Neural progenitor cell (in vitro differentiated cells): Measurements from ENCODE around the gene ABHD2. TPM values are rescaled to one million over a fixed set of nuclear protein-coding genes. Genes with fewer than 3 reads are reported as not detected.
"Not testable (repeated sequence)": the region's sequence is repeated elsewhere in the genome, so short reads cannot be mapped to it uniquely, and the experiment has no call there.

Source experiments
- DNase-seq: peaks from one replicate; pipeline ENCODE4 v3.0.0-alpha.2; 2016; ENCODE audit warnings: low spot score
- H2AFZ ChIP-seq: fragments of 200-600 bp; sonication (generic); replicated peaks from 2 replicates; pipeline ENCODE4 v1.6.1; 2016; ENCODE audit warnings: antibody characterized with exemption
- H3F3A ChIP-seq: fragments of 200-600 bp; sonication (generic); 2 replicates; pipeline ENCODE4 v1.6.1; 2016; ENCODE audit warnings: antibody characterized with exemption, low read depth
- H3K27ac ChIP-seq: fragments of 200-600 bp; sonication (generic); 2 replicates; pipeline ENCODE4 v1.5.1; 2016; ENCODE audit warnings: mild to moderate bottlenecking
- H3K27me3 ChIP-seq: fragments of 200-600 bp; sonication (generic); 2 replicates; pipeline ENCODE4 v1.6.1; 2016; ENCODE audit warnings: mild to moderate bottlenecking, moderate library complexity
- H3K36me3 ChIP-seq: fragments of 200-600 bp; sonication (generic); 2 replicates; pipeline ENCODE4 v1.5.1; 2016
- H3K4me1 ChIP-seq: fragments of 200-600 bp; sonication (generic); 2 replicates; pipeline ENCODE4 v1.6.1; 2016; ENCODE audit warnings: mixed run types
- H3K4me2 ChIP-seq: fragments of 200-600 bp; sonication (generic); 2 replicates; pipeline ENCODE4 v1.6.1; 2016
- H3K4me3 ChIP-seq: fragments of 200-600 bp; sonication (generic); 2 replicates; pipeline ENCODE4 v1.5.1; 2016
- H3K79me2 ChIP-seq: fragments of 200-600 bp; sonication (generic); 2 replicates; pipeline ENCODE4 v1.6.1; 2016; ENCODE audit warnings: low read depth
- H3K9ac ChIP-seq: fragments of 200-600 bp; sonication (generic); 2 replicates; pipeline ENCODE4 v1.6.1; 2016
- H3K9me3 ChIP-seq: fragments of 200-600 bp; sonication (generic); 2 replicates; pipeline ENCODE4 v1.5.1; 2016; ENCODE audit warnings: low read depth
- H4K20me1 ChIP-seq: fragments of 200-600 bp; sonication (generic); 2 replicates; pipeline ENCODE4 v1.6.1; 2016; ENCODE audit warnings: low read depth
- H3K27ac Mint-ChIP-seq: 3 replicates; pipeline ENCODE4 v1.8.0; 2021; ENCODE audit warnings: mixed read lengths
- H3K27me3 Mint-ChIP-seq: 2 replicates; pipeline ENCODE4 v1.8.0; 2022; ENCODE audit warnings: low read depth, mild to moderate bottlenecking, inconsistent platforms, moderate library complexity, mixed read lengths; ENCODE audit not compliant: insufficient read depth
- H3K36me3 Mint-ChIP-seq: 3 replicates; pipeline ENCODE4 v1.8.0; 2021; ENCODE audit warnings: mixed read lengths
- H3K4me1 Mint-ChIP-seq: 3 replicates; pipeline ENCODE4 v1.8.0; 2021; ENCODE audit warnings: mixed read lengths
- H3K4me3 Mint-ChIP-seq: 3 replicates; pipeline ENCODE4 v1.8.0; 2021; ENCODE audit warnings: mild to moderate bottlenecking, moderate library complexity, mixed read lengths
- H3K9me3 Mint-ChIP-seq: 3 replicates; pipeline ENCODE4 v1.8.0; 2020; ENCODE audit warnings: mixed read lengths
- EZH2 ChIP-seq: fragments of 200-600 bp; sonication (generic); IDR thresholded peaks from 2 replicates; pipeline ENCODE4 v1.6.1; 2017; ENCODE audit warnings: antibody characterized with exemption, mild to moderate bottlenecking, moderate library complexity
- EZH2phosphoT487 ChIP-seq: fragments of 200-600 bp; sonication (generic); IDR thresholded peaks from 2 replicates; pipeline ENCODE4 v1.6.1; 2017; ENCODE audit warnings: antibody characterized with exemption
- small RNA-seq: library from RNA; depleted of rRNA; stranded (forward); fragments of <200 nt; gene quantifications from one replicate; pipeline ENCODE3, GENCODE V24; 2015
- total RNA-seq: library from RNA; depleted of rRNA; stranded (reverse); fragments of >200 nt; gene quantifications from 2 replicates; pipeline ENCODE4 v1.2.3, GENCODE V29; 2015; ENCODE audit warnings: low replicate concordance
- TF ChIP-seq, protein P1 (sequence below): fragments of 200-600 bp; sonication (generic); IDR thresholded peaks from 2 replicates; pipeline ENCODE4 v1.5.1; 2017; ENCODE audit warnings: antibody characterized with exemption, mild to moderate bottlenecking

Gene ABHD2
- total RNA-seq, 1 donor from 2014 or later = 10.9 TPM

GRCh38 chr15:89248584-89248983 is 160.3 kb downstream of the ABHD2 start:
- Histone ChIP-seq H3K79me2 (peaks cover 64% of the 10 kb centered on the region), H3K27me3 (no peaks in the 10 kb centered on the region), H2AFZ (no peak overlapping the region), H3K4me2 (no peak overlapping the region), H3K9me3 (no peaks in the 10 kb centered on the region), H4K20me1 (peaks cover 10% of the 10 kb centered on the region), H3F3A (no peaks in the 10 kb centered on the region), H3K4me3 (no peak overlapping the region), H3K27ac (no peak overlapping the region), H3K9ac (no peak overlapping the region), H3K36me3 (peaks cover 40% of the 10 kb centered on the region), H3K4me1 (peaks cover 12% of the 10 kb centered on the region)
- Mint-ChIP-seq H3K27ac (no peak overlapping the region), H3K4me3 (no peak overlapping the region), H3K4me1 (peaks cover 17% of the 10 kb centered on the region), H3K27me3 (no peaks in the 10 kb centered on the region), H3K36me3 (peaks cover 46% of the 10 kb centered on the region), H3K9me3 (peaks cover 2% of the 10 kb centered on the region)
- no peak for DNase-seq
- no peak for TF ChIP-seq EZH2phosphoT487
- TF ChIP-seq, protein P1, sequence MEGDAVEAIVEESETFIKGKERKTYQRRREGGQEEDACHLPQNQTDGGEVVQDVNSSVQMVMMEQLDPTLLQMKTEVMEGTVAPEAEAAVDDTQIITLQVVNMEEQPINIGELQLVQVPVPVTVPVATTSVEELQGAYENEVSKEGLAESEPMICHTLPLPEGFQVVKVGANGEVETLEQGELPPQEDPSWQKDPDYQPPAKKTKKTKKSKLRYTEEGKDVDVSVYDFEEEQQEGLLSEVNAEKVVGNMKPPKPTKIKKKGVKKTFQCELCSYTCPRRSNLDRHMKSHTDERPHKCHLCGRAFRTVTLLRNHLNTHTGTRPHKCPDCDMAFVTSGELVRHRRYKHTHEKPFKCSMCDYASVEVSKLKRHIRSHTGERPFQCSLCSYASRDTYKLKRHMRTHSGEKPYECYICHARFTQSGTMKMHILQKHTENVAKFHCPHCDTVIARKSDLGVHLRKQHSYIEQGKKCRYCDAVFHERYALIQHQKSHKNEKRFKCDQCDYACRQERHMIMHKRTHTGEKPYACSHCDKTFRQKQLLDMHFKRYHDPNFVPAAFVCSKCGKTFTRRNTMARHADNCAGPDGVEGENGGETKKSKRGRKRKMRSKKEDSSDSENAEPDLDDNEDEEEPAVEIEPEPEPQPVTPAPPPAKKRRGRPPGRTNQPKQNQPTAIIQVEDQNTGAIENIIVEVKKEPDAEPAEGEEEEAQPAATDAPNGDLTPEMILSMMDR = no peak
- TF ChIP-seq EZH2 = no peak

GRCh38 chr15:89250142-89250541 is 161.9 kb downstream of the ABHD2 start:
- H3K9ac ChIP-seq, H4K20me1 ChIP-seq, H3K4me3 ChIP-seq, H3K4me2 ChIP-seq, DNase-seq, H3K9me3 Mint-ChIP-seq, H3K4me3 Mint-ChIP-seq, H3K4me1 ChIP-seq, H3K9me3 ChIP-seq, H3F3A ChIP-seq, H2AFZ ChIP-seq, H3K27me3 Mint-ChIP-seq, H3K27ac ChIP-seq, H3K27me3 ChIP-seq, H3K27ac Mint-ChIP-seq: not testable (repeated sequence)
- Mint-ChIP-seq H3K4me1 (peaks cover 13% of the 10 kb centered on the region), H3K36me3 (peaks cover 49% of the 10 kb centered on the region)
- H3K36me3 ChIP-seq = peaks cover 40% of the 10 kb centered on the region
- H3K79me2 ChIP-seq = peaks cover 52% of the 10 kb centered on the region

Small RNAs within 50 kb of the gene (small RNA-seq; reads per million reads assigned to genes)
- gene RNU7-195P = not detected

Other genes starting within 250 kb of the ABHD2 start
- 2.7 and 9.5 TPM in 2 replicates for gene HAPLN3, start 192.9 kb upstream of the ABHD2 start, total RNA-seq
- gene MFGE8, start 175.1 kb upstream of the ABHD2 start, total RNA-seq = 92.6 and 124 TPM in 2 replicates
- 1.3 and 2.6 TPM in 2 replicates for gene RLBP1, start 133.1 kb downstream of the ABHD2 start, total RNA-seq
- gene FANCI, start 155.5 kb downstream of the ABHD2 start, total RNA-seq = 125 and 133 TPM in 2 replicates
- gene POLG, start 246.4 kb downstream of the ABHD2 start, total RNA-seq = 25.2 and 43.5 TPM in 2 replicates